GM19372 (cell line): ENCODE results near the gene CYP26A1.
A peak's percentile ranks its signal among the peaks of the same experiment; 100 is the strongest.

Experiments
- ATAC-seq: cut with Tn5 transposase; IDR thresholded peaks from one replicate; pipeline ENCODE4 v1.9.1; 2021; ENCODE audit warnings: mild to moderate bottlenecking, low read depth, moderate library complexity; ENCODE audit not compliant: unreplicated experiment

The CYP26A1 gene

GRCh38 chr10:93110472-93111146 is 36.9 kb downstream of the CYP26A1 start:
- peak; percentile 76 for ATAC-seq

DNA sequence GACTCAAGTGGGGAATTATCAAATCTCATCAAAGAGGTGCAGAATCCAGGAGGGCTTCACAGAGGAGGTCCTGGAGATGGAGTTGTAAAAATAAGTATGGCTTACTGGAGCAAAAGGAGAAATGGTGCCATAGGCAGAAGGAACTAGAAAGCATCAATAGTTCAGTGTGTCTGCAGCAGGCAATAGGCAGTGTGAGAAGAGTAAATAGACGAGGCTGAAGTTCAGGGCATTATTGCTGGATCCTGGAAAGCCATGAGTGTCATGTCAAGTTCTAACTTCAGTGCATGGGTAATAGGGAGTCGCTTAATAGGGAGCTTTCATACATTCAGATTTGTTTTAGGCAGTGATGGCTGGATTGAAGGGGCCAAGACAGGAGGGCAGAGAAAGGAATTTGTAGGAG is 39.3 kb downstream of the CYP26A1 start:
- no peak for ATAC-seq

GRCh38 chr10:93115661-93116383 is 42.1 kb downstream of the CYP26A1 start:
- ATAC-seq = no peak

DNA sequence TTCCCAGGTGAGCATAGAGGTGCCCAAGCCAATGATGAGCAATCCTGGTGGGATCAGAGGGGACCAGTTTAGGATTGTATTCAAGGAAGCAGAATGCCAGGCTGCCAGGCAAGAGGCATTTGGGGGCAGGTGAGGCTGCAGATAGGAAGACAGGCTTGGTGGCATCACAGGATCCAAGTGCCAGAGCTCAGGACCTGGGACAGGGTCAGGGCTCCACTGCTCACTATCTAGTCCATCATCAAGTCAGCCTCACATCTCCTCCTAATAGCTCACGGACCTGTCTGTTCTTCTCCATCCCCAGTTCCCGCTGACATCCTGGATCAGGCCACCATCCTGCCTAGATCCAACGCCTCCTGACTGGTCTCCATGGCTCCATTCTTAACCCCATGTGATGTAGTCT is 47.6 kb downstream of the CYP26A1 start:
- no peak for ATAC-seq

DNA sequence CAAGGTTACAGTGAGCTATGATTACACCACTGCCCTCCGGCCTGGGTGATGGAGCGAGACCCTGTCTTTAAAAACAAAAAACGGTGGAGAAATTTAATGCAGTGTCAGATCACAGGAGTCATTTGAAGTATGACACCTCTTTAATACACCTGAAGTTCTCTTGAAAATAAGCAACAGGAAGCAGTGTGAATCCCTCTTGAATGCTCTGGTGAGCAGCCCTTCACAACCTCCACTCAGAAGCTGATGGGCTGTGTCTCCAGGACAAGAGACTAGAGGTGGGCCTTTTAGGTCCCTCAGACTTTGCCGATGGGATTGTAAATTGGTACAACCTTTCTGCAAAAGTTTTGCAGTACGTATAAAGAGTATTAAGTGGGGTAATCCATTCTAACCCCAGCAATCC is 50.1 kb downstream of the CYP26A1 start:
- ATAC-seq = no peak

- ATAC-seq = no peak
Measured at GRCh38 chr10:93124580-93125318, 51.1 kb downstream of the CYP26A1 start.

DNA sequence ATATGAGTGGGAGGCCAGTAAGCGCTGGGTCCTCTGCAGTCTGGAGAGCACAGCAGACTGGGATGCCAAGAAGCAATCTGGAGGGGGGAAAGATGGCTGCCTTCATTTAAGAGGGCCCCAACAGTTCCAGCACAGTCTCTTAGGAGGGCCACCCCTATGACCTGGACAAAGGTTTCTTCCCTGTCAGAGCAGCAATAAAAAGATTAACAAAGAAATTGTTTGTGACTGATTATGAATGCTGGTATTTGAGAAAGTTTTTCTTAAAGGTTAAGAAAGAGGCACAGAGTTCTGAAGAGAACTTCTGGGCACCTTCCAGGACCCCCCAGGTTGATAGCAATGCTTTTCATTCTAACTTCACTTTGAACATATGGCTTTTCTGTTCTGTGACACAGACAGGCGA is 52.3 kb downstream of the CYP26A1 start:
- no peak for ATAC-seq

GRCh38 chr10:93126483-93127052 is 52.9 kb downstream of the CYP26A1 start:
- no peak for ATAC-seq
